ENCODE measurements around the gene ZCCHC14.
"Not testable (repeated sequence)": the region's sequence is repeated elsewhere in the genome, so short reads cannot be mapped to it uniquely, and the experiment has no call there.

The ZCCHC14 gene

DNA sequence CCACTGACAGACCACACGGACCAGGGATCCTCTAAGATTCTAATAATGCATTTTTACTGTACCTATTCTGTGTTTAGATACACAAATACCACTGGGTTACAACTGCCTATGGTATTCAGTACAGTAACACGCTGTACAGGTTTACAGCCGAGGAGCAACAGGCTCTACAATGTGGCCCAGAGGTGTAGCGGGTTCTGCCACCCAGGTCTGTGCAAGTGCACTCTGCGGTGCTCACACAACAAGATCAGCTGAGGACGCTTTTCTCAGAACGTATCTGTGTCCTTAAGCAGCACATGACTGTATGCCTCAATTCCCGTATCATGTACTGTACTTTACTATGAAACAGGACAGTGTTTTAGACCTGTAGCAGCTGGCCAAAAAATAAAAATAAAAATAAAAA, 6.5 kb downstream of the ZCCHC14 start:
- Histone ChIP-seq H3K4me3 (ENCODE audit: insufficient read depth, low read length, poor library complexity, severe bottlenecking) (no peak overlapping the region), H4K20me1 (ENCODE audit: low read depth, low read length) (no peaks in the 10 kb centered on the region), H3K9me3 (ENCODE audit: insufficient read depth, low read length) (no peaks in the 10 kb centered on the region), H3K9ac (ENCODE audit: low read length) (no peak overlapping the region), H3K27ac (ENCODE audit: low read depth, low read length) (no peak overlapping the region), H3K4me2 (ENCODE audit: low read depth, low read length, poor library complexity, severe bottlenecking) (no peak overlapping the region), H3K36me3 (ENCODE audit: low read length) (no peaks in the 10 kb centered on the region), H3K27me3 (ENCODE audit: low read length) (no peaks in the 10 kb centered on the region), H3K9me2 (replicated peaks; ENCODE audit: insufficient read depth, low read length) (no peaks in the 10 kb centered on the region), H3K79me2 (ENCODE audit: insufficient read depth, low read length) (no peaks in the 10 kb centered on the region), H2AFZ (ENCODE audit: low read depth, low read length, severe bottlenecking) (no peak overlapping the region), H3F3A (ENCODE audit: insufficient read depth) (no peaks in the 10 kb centered on the region)
- TF ChIP-seq, protein P1, sequence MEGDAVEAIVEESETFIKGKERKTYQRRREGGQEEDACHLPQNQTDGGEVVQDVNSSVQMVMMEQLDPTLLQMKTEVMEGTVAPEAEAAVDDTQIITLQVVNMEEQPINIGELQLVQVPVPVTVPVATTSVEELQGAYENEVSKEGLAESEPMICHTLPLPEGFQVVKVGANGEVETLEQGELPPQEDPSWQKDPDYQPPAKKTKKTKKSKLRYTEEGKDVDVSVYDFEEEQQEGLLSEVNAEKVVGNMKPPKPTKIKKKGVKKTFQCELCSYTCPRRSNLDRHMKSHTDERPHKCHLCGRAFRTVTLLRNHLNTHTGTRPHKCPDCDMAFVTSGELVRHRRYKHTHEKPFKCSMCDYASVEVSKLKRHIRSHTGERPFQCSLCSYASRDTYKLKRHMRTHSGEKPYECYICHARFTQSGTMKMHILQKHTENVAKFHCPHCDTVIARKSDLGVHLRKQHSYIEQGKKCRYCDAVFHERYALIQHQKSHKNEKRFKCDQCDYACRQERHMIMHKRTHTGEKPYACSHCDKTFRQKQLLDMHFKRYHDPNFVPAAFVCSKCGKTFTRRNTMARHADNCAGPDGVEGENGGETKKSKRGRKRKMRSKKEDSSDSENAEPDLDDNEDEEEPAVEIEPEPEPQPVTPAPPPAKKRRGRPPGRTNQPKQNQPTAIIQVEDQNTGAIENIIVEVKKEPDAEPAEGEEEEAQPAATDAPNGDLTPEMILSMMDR (IDR thresholded peaks at IDR 0.05; ENCODE audit: insufficient read depth, low read length, poor library complexity, severe bottlenecking), result no peak
- TF ChIP-seq EZH2phosphoT487 (conservative IDR thresholded peaks at IDR 0.05; ENCODE audit: low read length), result no peak

DNA sequence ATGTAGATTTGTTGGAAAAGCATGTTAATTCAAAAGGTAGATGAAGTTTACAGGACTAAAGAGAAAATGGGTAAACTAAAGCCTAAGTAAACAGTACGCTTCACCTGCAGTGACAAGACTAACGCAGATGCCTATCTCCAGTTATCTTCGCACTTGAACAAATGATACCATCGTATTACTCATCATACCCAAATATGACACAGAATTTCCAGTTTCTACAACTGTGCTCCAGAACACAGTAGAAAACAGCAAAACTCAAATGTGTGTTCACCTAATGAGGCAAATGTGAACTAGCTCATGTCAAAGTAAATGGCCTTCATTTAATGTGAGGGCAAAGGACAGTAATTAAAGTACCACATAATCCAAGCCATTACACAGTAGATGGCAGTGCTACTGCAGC, 7.0 kb downstream of the ZCCHC14 start:
- not testable (repeated sequence) for H3K4me3 ChIP-seq (ENCODE audit: insufficient read depth, low read length, poor library complexity, severe bottlenecking); H3K27ac ChIP-seq (ENCODE audit: low read depth, low read length); H3K4me2 ChIP-seq (ENCODE audit: low read depth, low read length, poor library complexity, severe bottlenecking)

DNA sequence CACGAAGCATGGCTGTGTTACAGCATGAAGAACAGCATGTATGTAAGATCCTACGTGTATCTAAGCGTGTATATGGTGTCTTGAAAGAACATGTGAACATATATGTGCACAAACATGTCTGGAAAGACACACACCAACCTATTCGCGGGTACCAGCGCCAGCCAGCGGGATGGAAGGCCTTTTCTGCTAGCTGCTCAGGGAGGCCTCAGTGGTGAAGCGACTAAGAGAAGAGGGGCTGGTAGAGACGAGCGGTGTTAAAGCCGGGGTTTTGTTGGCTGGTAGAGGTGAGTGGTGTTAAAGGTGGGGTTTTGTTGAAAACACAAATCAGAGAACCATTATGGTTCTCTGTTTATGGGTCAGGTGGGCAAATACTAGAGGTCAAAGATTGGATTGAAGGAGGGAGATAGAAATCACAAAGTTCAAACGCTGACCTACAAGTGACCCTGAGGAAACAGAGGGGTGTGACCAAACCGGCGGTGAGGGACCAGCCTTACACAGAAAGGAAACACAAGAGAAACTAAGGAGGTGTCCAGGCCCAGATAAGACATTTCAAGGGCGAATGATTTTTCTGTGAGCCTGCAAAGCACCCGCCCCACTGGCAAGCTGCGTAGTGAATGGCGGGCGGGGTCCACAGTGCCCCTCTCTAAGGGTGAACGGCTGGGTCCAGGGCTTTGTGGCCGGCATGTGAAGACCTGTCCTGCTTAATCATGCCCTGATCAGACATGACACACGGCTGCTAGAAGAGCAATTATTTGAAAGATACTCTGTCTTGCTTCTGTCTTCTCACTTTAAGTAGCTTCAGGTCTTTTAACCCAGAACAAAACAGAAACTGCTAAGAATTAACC, 8.1 kb downstream of the ZCCHC14 start:
- no peaks in the 10 kb centered on the region for H3K36me3 ChIP-seq (ENCODE audit: low read length)
- H3K9me2 ChIP-seq (replicated peaks; ENCODE audit: insufficient read depth, low read length), result no peaks in the 10 kb centered on the region
- no peak overlapping the region for H2AFZ ChIP-seq (ENCODE audit: low read depth, low read length, severe bottlenecking)
- H3K9ac ChIP-seq (ENCODE audit: low read length), result no peak overlapping the region
- no peaks in the 10 kb centered on the region for H3F3A ChIP-seq (ENCODE audit: insufficient read depth)
- TF ChIP-seq EZH2phosphoT487 (conservative IDR thresholded peaks at IDR 0.05; ENCODE audit: low read length), result no peak
- TF ChIP-seq, protein P1 (IDR thresholded peaks at IDR 0.05; ENCODE audit: insufficient read depth, low read length, poor library complexity, severe bottlenecking), result no peak
- no peaks in the 10 kb centered on the region for H3K27me3 ChIP-seq (ENCODE audit: low read length)
- H3K79me2 ChIP-seq (ENCODE audit: insufficient read depth, low read length), result no peaks in the 10 kb centered on the region
- H3K4me2 ChIP-seq (ENCODE audit: low read depth, low read length, poor library complexity, severe bottlenecking), result no peak overlapping the region
- no peaks in the 10 kb centered on the region for H4K20me1 ChIP-seq (ENCODE audit: low read depth, low read length)
- no peaks in the 10 kb centered on the region for H3K9me3 ChIP-seq (ENCODE audit: insufficient read depth, low read length)
- H3K4me3 ChIP-seq (ENCODE audit: insufficient read depth, low read length, poor library complexity, severe bottlenecking), result no peak overlapping the region
- no peak overlapping the region for H3K27ac ChIP-seq (ENCODE audit: low read depth, low read length)

More for the DNA sequence above, 7.0 kb downstream of the ZCCHC14 start:
- not testable (repeated sequence) for H3F3A ChIP-seq (ENCODE audit: insufficient read depth); H3K9ac ChIP-seq (ENCODE audit: low read length); H3K27me3 ChIP-seq (ENCODE audit: low read length); H2AFZ ChIP-seq (ENCODE audit: low read depth, low read length, severe bottlenecking); H3K79me2 ChIP-seq (ENCODE audit: insufficient read depth, low read length); H3K36me3 ChIP-seq (ENCODE audit: low read length); H3K9me2 ChIP-seq (replicated peaks; ENCODE audit: insufficient read depth, low read length); H4K20me1 ChIP-seq (ENCODE audit: low read depth, low read length); H3K9me3 ChIP-seq (ENCODE audit: insufficient read depth, low read length)

DNA sequence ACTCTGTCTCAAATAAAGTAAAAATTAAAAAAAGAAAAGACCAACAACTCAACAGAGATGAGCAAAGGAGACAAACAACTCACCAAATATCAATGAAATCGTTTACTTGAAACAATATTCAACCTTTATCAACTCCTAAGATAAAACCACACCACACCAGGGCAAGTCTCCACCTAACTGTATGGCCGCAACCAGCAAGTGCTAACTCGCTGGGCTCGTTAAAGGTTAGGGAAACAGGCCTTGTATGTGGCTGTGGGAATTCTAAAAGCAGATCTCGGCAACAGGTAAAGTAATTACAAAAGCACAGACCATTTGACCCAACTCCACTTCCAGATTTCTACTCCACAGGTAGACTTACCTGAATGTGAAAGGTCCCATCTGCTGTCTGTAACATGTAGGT, 9.3 kb downstream of the ZCCHC14 start:
- H3K27ac ChIP-seq (ENCODE audit: low read depth, low read length), result no peak overlapping the region
- H3K9me2 ChIP-seq (replicated peaks; ENCODE audit: insufficient read depth, low read length), result no peaks in the 10 kb centered on the region
- H3K79me2 ChIP-seq (ENCODE audit: insufficient read depth, low read length), result no peaks in the 10 kb centered on the region
- H3K9me3 ChIP-seq (ENCODE audit: insufficient read depth, low read length), result no peaks in the 10 kb centered on the region
- no peaks in the 10 kb centered on the region for H3K27me3 ChIP-seq (ENCODE audit: low read length)
- H3K36me3 ChIP-seq (ENCODE audit: low read length), result no peaks in the 10 kb centered on the region
- H3F3A ChIP-seq (ENCODE audit: insufficient read depth), result no peaks in the 10 kb centered on the region
- H2AFZ ChIP-seq (ENCODE audit: low read depth, low read length, severe bottlenecking), result no peak overlapping the region
- TF ChIP-seq, protein P1 (IDR thresholded peaks at IDR 0.05; ENCODE audit: insufficient read depth, low read length, poor library complexity, severe bottlenecking), result no peak
- TF ChIP-seq EZH2phosphoT487 (conservative IDR thresholded peaks at IDR 0.05; ENCODE audit: low read length), result no peak
- H3K9ac ChIP-seq (ENCODE audit: low read length), result no peak overlapping the region
- H3K4me3 ChIP-seq (ENCODE audit: insufficient read depth, low read length, poor library complexity, severe bottlenecking), result no peak overlapping the region
- H4K20me1 ChIP-seq (ENCODE audit: low read depth, low read length), result no peaks in the 10 kb centered on the region
- no peak overlapping the region for H3K4me2 ChIP-seq (ENCODE audit: low read depth, low read length, poor library complexity, severe bottlenecking)

DNA sequence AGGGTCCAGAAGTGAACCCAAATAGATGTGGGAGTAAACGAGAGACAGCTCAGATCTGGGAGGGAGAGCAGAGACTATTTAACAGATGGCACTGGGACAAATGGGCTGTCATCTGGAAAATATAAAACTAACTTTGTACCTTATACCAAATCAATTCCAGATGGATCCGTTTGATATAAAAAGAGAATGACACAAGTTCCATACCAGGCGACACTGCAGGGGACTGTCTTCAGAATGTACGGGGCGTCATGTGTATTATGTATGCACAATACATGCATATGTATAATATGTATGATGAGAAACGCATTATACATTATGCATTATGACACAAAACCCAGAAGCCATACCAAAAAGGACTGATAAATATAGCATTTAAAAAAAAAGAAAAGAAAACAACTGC, 10.2 kb downstream of the ZCCHC14 start:
- not testable (repeated sequence) for H3K9ac ChIP-seq (ENCODE audit: low read length); H3K4me2 ChIP-seq (ENCODE audit: low read depth, low read length, poor library complexity, severe bottlenecking); H3F3A ChIP-seq (ENCODE audit: insufficient read depth); H4K20me1 ChIP-seq (ENCODE audit: low read depth, low read length); H3K36me3 ChIP-seq (ENCODE audit: low read length); H3K27me3 ChIP-seq (ENCODE audit: low read length); H3K27ac ChIP-seq (ENCODE audit: low read depth, low read length); H2AFZ ChIP-seq (ENCODE audit: low read depth, low read length, severe bottlenecking); H3K9me2 ChIP-seq (replicated peaks; ENCODE audit: insufficient read depth, low read length); H3K9me3 ChIP-seq (ENCODE audit: insufficient read depth, low read length); H3K4me3 ChIP-seq (ENCODE audit: insufficient read depth, low read length, poor library complexity, severe bottlenecking); H3K79me2 ChIP-seq (ENCODE audit: insufficient read depth, low read length)
